HL-60 (cell line): ENCODE measurements around the gene MAST2.

Source experiments
- CTCF ChIP-seq: IDR thresholded peaks from one replicate; pipeline ENCODE4 v1.5.1; 2011; ENCODE audit warnings: low read length, control low read depth, inconsistent platforms; ENCODE audit not compliant: insufficient read depth
- GABPA ChIP-seq: IDR thresholded peaks from 2 replicates; pipeline ENCODE4 v1.6.1; 2012; ENCODE audit warnings: low read depth

- TF ChIP-seq CTCF (no peak), GABPA (no peak)
Measured at GRCh38 chr1:45767035-45767434, 36.4 kb upstream of the MAST2 start.
